Measurements from ENCODE around the gene HBEGF. TPM values are rescaled to one million over a fixed set of nuclear protein-coding genes. Genes with fewer than 3 reads are reported as not detected.
A peak's percentile ranks its signal among the peaks of the same experiment; 100 is the strongest.

Gene HBEGF
- total and polyA plus RNA-seq, 10 of the 15 experiments (the other 5 are each of a cell fraction or from before 2014, with no cell fraction given) = 0.87 to 3.1 (median 2.1) TPM

GRCh38 chr5:140341591-140341990 is 4.8 kb downstream of the HBEGF start:
- H3K4me2 ChIP-seq (ENCODE audit: control insufficient read depth, insufficient read depth) = peak overlapping the region; percentile 41
- WGBS (ENCODE audit: insufficient coverage, insufficient replicate concordance, low lambda C conversion rate, missing lambda C conversion rate) = 68% methylated on average over 5 of the region's 5 CpGs
- ATAC-seq (no peak), FAIRE-seq (no peak), DNase-seq (ENCODE audit: low read depth, low spot score) (no peak)
- TF ChIP-seq ATF2 (IDR thresholded peaks at IDR 0.05; ENCODE audit: low read length) (no peak), ZBTB33 (IDR thresholded peaks at IDR 0.05) (no peak), CHD4 (IDR thresholded peaks at IDR 0.05) (no peak), KLF5 (IDR thresholded peaks at IDR 0.05; ENCODE audit: partially characterized antibody) (no peak), NR2F1 (conservative IDR thresholded peaks at IDR 0.05) (no peak), ZZZ3 (IDR thresholded peaks at IDR 0.05; ENCODE audit: control insufficient read depth, insufficient read length, low read depth) (no peak), ZNF207 (IDR thresholded peaks at IDR 0.05; ENCODE audit: borderline replicate concordance) (no peak), SRF (IDR thresholded peaks at IDR 0.05; ENCODE audit: low read depth in 2 of 2, low read length in 2 of 2) (no peak), CEBPB (IDR thresholded peaks at IDR 0.05; ENCODE audit: borderline replicate concordance in 1 of 2, low read depth in 2 of 2, low read length in 2 of 2) (no peak), JUNB (IDR thresholded peaks at IDR 0.05) (no peak), STAT3 (IDR thresholded peaks at IDR 0.05; ENCODE audit: low read depth, low read length) (no peak), SKIL (IDR thresholded peaks at IDR 0.05; ENCODE audit: low read depth, poor library complexity, severe bottlenecking) (no peak), SPI1 (IDR thresholded peaks at IDR 0.05; ENCODE audit: borderline replicate concordance, insufficient read depth, low read depth, low read length) (no peak), HCFC1 (IDR thresholded peaks at IDR 0.05; ENCODE audit: low read length) (no peak), ZNF384 (IDR thresholded peaks at IDR 0.05; ENCODE audit: borderline replicate concordance, low read depth, low read length) (no peak)
- H2AFZ ChIP-seq (ENCODE audit: control insufficient read depth, low read depth, low read length) = peak overlapping the region; percentile 80; the same call in 1 of the 2 replicates
- peak overlapping the region; percentile 72 for H3K27ac ChIP-seq (ENCODE audit: control insufficient read depth, insufficient read depth)
- no peaks in the 10 kb centered on the region for H3K9me3 ChIP-seq (replicated peaks; ENCODE audit: control insufficient read depth, insufficient read depth, low read length)
- in situ Hi-C loops (cut with MboI) = no loop called here
- POLR2A ChIA-PET = interaction anchor here (0.9 kb wide), 1 partner anchor 119 kb away, joined by 3 read pairs; no protein-coding TSS in a partner anchor
- H3K27me3 ChIP-seq (replicated peaks in 1 of 2; ENCODE audit: control insufficient read depth in 2 of 2, insufficient read depth in 2 of 2, low read length in 1 of 2) = no peaks in the 10 kb centered on the region
- no peaks in the 10 kb centered on the region for H4K20me1 ChIP-seq (ENCODE audit: control insufficient read depth, insufficient read depth)
- no TSS peak for BruUV-seq (replicated peaks)
- intact Hi-C loops (cut with micrococcal nuclease; ENCODE audit: unreplicated experiment) = no loop called here
- H3K9ac ChIP-seq (ENCODE audit: control insufficient read depth, insufficient read depth, low read length) = peak overlapping the region; percentile 26; the same call in 1 of the 2 replicates
- H3K4me3 ChIP-seq = no peak overlapping the region
- RAD21 ChIA-PET (ENCODE audit: unreplicated experiment) = interaction anchor here (1.2 to 9.2 kb wide), 2 partner anchors 96 to 97 kb away, joined by 3 to 131 read pairs; no protein-coding TSS in a partner anchor
- peaks cover 36% of the 10 kb centered on the region for H3K4me1 ChIP-seq (ENCODE audit: control insufficient read depth, insufficient read depth, low read length)
- CTCF ChIA-PET = interaction anchor here (1.1 to 16.9 kb wide), 5 partner anchors 9 to 172 kb away, joined by 3 to 774 read pairs (median 10); no protein-coding TSS in a partner anchor
- peaks cover 3% of the 10 kb centered on the region for H3K79me2 ChIP-seq (ENCODE audit: control insufficient read depth, insufficient read depth, low read length)
- SMC1A ChIA-PET (ENCODE audit: uncharacterized antibody, unreplicated experiment) = interaction anchor here (0.9 to 2.0 kb wide), 3 partner anchors 14 to 161 kb away, joined by 4 to 8 read pairs (median 5); no protein-coding TSS in a partner anchor
- H3K36me3 ChIP-seq (ENCODE audit: control insufficient read depth in 2 of 2, insufficient read depth in 2 of 2, low read length in 1 of 2) = no peaks in the 10 kb centered on the region

Data from GM12878 (cell line).